SIG-M5 treated with dmso at 0.1 percent for 504 hours (cell line): ENCODE data around the gene BLCAP.
"Not testable (repeated sequence)": the region's sequence is repeated elsewhere in the genome, so short reads cannot be mapped to it uniquely, and the experiment has no call there.

ENCODE experiments used
- DNase-seq: peaks from one replicate; lab custom pipeline; 2025; ENCODE audit not compliant: unreplicated experiment; lab: John Stamatoyannopoulos, UW

The BLCAP gene

GRCh38 chr20:37490663-37491350 is 36.9 kb downstream of the BLCAP start:
- no peak for DNase-seq

GRCh38 chr20:37486209-37486608 is 41.5 kb downstream of the BLCAP start:
- DNase-seq: not testable (repeated sequence)

GRCh38 chr20:37484331-37484730 is 43.3 kb downstream of the BLCAP start:
- DNase-seq: no peak

- DNase-seq: no peak
Observed at GRCh38 chr20:37481610-37482009, 46.1 kb downstream of the BLCAP start.

DNA sequence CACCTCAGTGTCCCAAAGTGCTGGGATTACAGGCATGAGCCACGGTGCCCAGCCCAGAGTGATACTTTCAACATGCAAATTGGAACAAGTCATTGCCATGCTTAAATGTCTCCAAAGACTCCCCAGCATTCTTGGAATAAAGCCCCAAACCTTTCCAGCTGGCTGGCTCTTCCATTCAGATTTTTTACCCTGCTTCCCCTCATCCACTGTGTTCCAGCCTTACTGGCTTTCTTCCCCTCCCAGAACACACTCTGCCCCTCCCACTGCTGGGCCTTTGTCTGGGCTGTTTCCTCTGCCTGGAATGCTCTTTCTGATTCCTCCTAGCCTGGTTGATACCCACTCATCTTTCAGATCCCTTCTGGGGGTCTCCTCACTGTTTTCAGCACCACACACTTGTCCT is 46.8 kb downstream of the BLCAP start:
- DNase-seq: no peak

GRCh38 chr20:37479925-37480691 is 47.6 kb downstream of the BLCAP start:
- no peak for DNase-seq

DNA sequence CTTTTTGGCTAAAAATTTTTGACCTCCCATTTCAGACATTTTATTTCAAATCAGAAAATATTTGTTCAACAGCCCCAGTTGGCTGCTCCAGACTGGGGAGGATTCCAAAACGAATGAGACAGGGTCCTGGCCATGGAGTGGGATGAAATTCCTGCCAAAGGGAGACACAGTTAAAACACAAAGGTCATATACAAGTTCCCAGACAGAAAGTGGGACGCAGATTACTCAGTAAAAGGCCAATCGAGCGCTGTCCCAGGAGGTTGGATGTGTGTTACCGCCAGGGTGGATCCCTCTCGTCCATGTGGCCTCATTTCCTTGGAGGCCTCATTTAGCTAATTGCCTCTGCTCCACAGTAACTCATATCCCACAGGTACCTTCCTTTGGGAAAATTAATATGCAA is 48.4 kb downstream of the BLCAP start:
- no peak for DNase-seq

DNA sequence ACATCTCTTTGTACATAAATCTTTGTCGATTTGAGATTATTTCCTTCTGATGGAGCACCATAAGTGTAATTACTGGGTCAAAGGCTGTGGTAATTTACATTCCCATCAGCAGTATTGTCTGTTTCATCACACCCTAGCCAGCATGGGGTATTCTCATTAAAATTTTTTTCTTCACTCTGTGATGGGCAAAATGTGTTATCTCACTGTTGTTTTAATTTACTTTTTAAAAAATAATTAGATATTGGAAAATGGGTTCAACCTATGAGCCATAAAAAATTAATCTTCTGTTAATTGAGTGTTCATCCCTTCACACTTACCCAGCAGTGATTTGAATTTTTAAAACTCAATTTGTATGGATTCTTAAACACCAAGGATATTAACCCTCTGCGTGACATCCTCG is 50.6 kb downstream of the BLCAP start:
- no peak for DNase-seq

DNA sequence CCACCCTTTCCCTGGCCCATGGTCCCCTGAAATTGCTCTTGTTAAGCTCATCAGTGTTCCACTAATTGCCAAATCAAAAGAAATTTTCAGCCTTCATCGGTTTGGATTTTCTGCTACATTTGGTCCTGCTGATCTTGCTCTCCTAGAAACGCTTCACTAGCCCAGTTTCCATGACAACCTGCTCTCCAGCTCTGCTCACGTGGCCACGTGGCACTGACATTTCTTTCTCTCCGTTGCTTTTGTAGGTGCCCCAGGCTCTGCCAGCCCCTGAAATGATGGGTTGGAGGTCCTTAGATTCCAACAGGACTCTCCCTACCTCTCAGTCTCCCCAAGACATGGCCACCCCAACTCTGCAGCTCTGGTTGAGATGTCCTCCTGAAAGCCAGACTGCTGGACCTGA is 52.4 kb downstream of the BLCAP start:
- no peak for DNase-seq

GRCh38 chr20:37474386-37474785 is 53.3 kb downstream of the BLCAP start:
- no peak for DNase-seq

DNA sequence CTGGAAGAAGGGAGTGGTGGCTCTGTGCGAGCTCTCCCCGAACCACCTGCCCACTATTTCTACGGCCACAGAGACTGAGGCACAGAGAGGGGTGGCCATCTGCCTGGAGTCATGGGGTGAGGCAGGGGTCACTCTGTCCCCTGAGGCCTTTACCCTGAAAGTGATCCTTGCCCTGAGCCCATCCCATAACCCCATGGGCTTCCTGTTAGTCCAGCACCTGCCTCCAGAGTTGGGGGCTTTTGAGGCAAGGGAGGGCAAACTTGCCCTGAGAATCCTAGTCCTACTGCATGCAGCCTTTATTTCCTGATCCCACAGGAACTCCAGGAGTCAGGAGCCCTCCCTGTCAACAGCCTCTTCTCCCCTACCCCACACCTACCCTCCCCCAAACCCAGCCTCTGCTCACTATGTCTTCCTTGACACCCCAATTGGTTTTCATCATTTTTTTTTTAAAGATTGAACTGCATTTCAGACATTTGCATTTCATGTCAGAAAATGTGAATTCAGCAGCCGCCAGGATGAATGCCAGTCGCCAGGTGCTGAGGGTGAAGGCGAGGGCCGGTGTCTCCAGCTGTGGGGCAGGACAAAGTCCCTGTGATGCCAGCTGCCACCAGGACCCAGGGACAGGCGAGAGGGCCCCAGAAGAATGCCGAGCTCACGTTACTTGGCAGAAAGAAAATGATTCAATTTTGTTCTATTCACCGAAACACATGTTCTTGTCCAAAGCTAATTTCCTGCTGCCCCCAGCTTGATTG is 54.3 kb downstream of the BLCAP start:
- no peak for DNase-seq

- not testable (repeated sequence) for DNase-seq
Observed at GRCh38 chr20:37472435-37472834, 55.2 kb downstream of the BLCAP start.

DNA sequence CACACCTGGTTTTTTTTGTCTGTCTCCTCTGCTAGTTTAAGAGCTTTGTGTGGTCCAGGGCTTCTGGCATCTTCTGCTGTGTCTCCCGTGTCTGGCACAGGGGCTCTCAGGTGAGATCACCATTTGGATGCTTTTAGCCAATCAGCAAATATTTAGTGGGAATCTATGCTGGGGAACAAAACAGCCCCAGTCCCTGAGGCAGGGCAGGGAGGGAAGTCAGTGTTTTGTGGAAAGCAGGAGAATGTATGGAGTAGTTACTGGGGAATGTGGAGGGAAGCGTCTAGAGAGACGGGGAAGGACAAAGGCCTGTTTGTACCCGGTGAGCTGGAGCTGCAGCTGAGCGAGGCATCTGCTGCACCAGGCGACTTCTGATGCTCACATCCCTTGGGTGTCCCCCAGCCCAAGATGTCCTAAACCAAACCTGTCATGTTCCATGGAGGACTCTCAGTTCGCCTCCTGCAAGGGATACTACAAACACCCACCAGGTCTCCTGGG is 55.9 kb downstream of the BLCAP start:
- DNase-seq: no peak

- DNase-seq: not testable (repeated sequence)
Observed at GRCh38 chr20:37470190-37470589, 57.5 kb downstream of the BLCAP start.

DNA sequence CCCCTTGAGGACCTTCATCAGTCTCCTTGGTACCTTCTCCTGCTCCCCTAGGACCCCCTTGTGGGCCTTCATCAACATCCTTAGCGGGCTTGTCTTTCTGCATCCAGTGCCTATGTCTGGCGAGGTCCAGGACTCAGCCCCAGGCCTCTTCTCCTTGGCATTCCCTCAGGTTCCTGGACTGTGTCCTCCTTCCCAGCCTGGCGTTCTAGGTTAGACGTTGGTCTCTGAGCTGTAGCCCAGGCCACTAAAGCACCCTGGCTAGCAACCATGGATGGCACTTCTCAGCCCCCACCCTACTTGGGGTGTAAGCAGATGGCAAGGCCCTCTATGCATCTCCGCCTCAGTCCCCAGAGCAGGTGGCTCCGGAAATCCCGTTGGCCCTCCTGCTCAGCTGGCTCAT is 58.1 kb downstream of the BLCAP start:
- no peak for DNase-seq

- no peak for DNase-seq
Observed at GRCh38 chr20:37468886-37469285, 58.8 kb downstream of the BLCAP start.
